GM23338 (cell line): Measurements from ENCODE around the gene POU2F3. TPM values are rescaled to one million over a fixed set of nuclear protein-coding genes. Genes with fewer than 3 reads are reported as not detected.

Source experiments
- ATAC-seq: fragments of 200-7000 bp; cut with Tn5 transposase; 3 replicates; pipeline ENCODE4 v1.9.1; 2020
- DNase-seq: peaks from one replicate; pipeline ENCODE4 v3.0.0-alpha.2; 2015; ENCODE audit warnings: low spot score
- H2AFZ ChIP-seq: fragments of 200-600 bp; sonication (generic); 2 replicates; pipeline ENCODE4 v1.8.0; 2016; ENCODE audit warnings: antibody characterized with exemption, mild to moderate bottlenecking, moderate library complexity
- H3F3A ChIP-seq: fragments of 200-600 bp; sonication (generic); replicated peaks from 2 replicates; pipeline ENCODE4 v1.8.0; 2017; ENCODE audit warnings: antibody characterized with exemption, mixed run types, low read depth
- H3K27ac ChIP-seq: fragments of 200-600 bp; sonication (generic); 2 replicates; pipeline ENCODE4 v1.6.1; 2016; ENCODE audit warnings: low read depth
- H3K27me3 ChIP-seq: fragments of 200-600 bp; sonication (generic); 2 replicates; pipeline ENCODE4 v1.8.0; 2016; ENCODE audit warnings: mild to moderate bottlenecking, mixed run types, moderate library complexity; ENCODE audit not compliant: insufficient read depth
- H3K36me3 ChIP-seq: fragments of 200-600 bp; sonication (generic); 2 replicates; pipeline ENCODE4 v1.8.0; 2016; ENCODE audit warnings: mild to moderate bottlenecking; ENCODE audit not compliant: insufficient read depth
- H3K4me1 ChIP-seq: fragments of 200-600 bp; sonication (generic); 2 replicates; pipeline ENCODE4 v1.8.0; 2016; ENCODE audit warnings: mild to moderate bottlenecking, moderate library complexity; ENCODE audit not compliant: insufficient read depth
- H3K4me2 ChIP-seq: fragments of 200-600 bp; sonication (generic); 2 replicates; pipeline ENCODE4 v1.7.1; 2017; ENCODE audit warnings: mixed run types
- H3K4me3 ChIP-seq: fragments of 200-600 bp; sonication (generic); 2 replicates; pipeline ENCODE4 v1.6.1; 2016; ENCODE audit warnings: mixed run types
- H3K79me2 ChIP-seq: fragments of 200-600 bp; sonication (generic); replicated peaks from 2 replicates; pipeline ENCODE4 v1.8.0; 2017; ENCODE audit warnings: mild to moderate bottlenecking; ENCODE audit not compliant: insufficient read depth
- H3K9me2 ChIP-seq: fragments of 200-600 bp; sonication (generic); 2 replicates; pipeline ENCODE4 v1.8.0; 2017; ENCODE audit not compliant: insufficient read depth
- H4K20me1 ChIP-seq: fragments of 200-600 bp; sonication (generic); replicated peaks from 2 replicates; pipeline ENCODE4 v1.8.0; 2017; ENCODE audit warnings: mild to moderate bottlenecking; ENCODE audit not compliant: insufficient read depth
- H3K27ac Mint-ChIP-seq: 2 replicates; pipeline ENCODE4 v1.8.0; 2020; ENCODE audit warnings: inconsistent platforms, mild to moderate bottlenecking, moderate library complexity, mixed read lengths
- H3K27me3 Mint-ChIP-seq: 3 replicates; pipeline ENCODE4 v1.8.0; 2022; ENCODE audit warnings: low read depth, mild to moderate bottlenecking, moderate library complexity, mixed read lengths, inconsistent platforms; ENCODE audit not compliant: insufficient read depth, poor library complexity
- H3K36me3 Mint-ChIP-seq: 3 replicates; pipeline ENCODE4 v1.8.0; 2021; ENCODE audit warnings: low read depth, mild to moderate bottlenecking, inconsistent platforms, moderate library complexity, mixed read lengths
- H3K4me1 Mint-ChIP-seq: 3 replicates; pipeline ENCODE4 v1.8.0; 2020; ENCODE audit warnings: mild to moderate bottlenecking, inconsistent platforms, mixed read lengths
- H3K4me3 Mint-ChIP-seq: 3 replicates; pipeline ENCODE4 v1.8.0; 2021; ENCODE audit warnings: moderate library complexity, mild to moderate bottlenecking, inconsistent platforms, mixed read lengths
- H3K9me3 Mint-ChIP-seq: 3 replicates; pipeline ENCODE4 v1.8.0; 2020; ENCODE audit warnings: moderate library complexity, mild to moderate bottlenecking, inconsistent platforms, mixed read lengths
- CREB1 ChIP-seq: fragments of 250-450 bp; sonication (Bioruptor Pico); IDR thresholded peaks from 2 replicates; pipeline ENCODE4 v1.5.0; 2020; ENCODE audit warnings: low read depth, mild to moderate bottlenecking, moderate library complexity
- EZH2 ChIP-seq: fragments of 200-600 bp; sonication (generic); IDR thresholded peaks from one replicate; pipeline ENCODE4 v1.8.0; 2017; ENCODE audit warnings: antibody characterized with exemption, mild to moderate bottlenecking, low read depth; ENCODE audit not compliant: unreplicated experiment
- JUNB ChIP-seq: IDR thresholded peaks from one replicate; pipeline ENCODE4 v1.6.1; 2016; ENCODE audit warnings: antibody characterized with exemption; ENCODE audit not compliant: unreplicated experiment
- NANOG ChIP-seq: IDR thresholded peaks from 2 replicates; pipeline ENCODE4 v1.6.1; 2016; ENCODE audit warnings: antibody characterized with exemption, borderline replicate concordance
- POLR2AphosphoS5 ChIP-seq: IDR thresholded peaks from 2 replicates; pipeline ENCODE4 v1.6.1; 2016; ENCODE audit warnings: antibody characterized with exemption, low read depth
- STAT1 ChIP-seq: IDR thresholded peaks from one replicate; pipeline ENCODE4 v1.6.1; 2016; ENCODE audit warnings: antibody characterized with exemption; ENCODE audit not compliant: unreplicated experiment
- ZNF114 ChIP-seq: fragments of 250-450 bp; sonication (Bioruptor Pico); IDR thresholded peaks from 2 replicates; pipeline ENCODE4 v1.5.0; 2020; ENCODE audit warnings: mild to moderate bottlenecking, moderate library complexity
- ZNF331 ChIP-seq: fragments of 250-450 bp; sonication (Bioruptor Pico); IDR thresholded peaks from 2 replicates; pipeline ENCODE4 v1.5.0; 2020; ENCODE audit warnings: low read depth, mild to moderate bottlenecking, moderate library complexity
- polyA plus RNA-seq: library from polyadenylated mRNA; unstranded; fragments of >200 nt; fragmentation: Nextera tagmentation; extraction: Ambion mirVana; gene quantifications from 2 replicates; pipeline ENCODE4 v1.2.1, GENCODE V29; 2016
- total RNA-seq: library from RNA; depleted of rRNA; stranded (reverse); fragments of >200 nt; shearing (Covaris generic); gene quantifications from 2 replicates; pipeline ENCODE4 v1.2.3, GENCODE V29; 2014
- TF ChIP-seq, protein P1 (sequence below): IDR thresholded peaks from one replicate; pipeline ENCODE4 v1.6.1; 2018; ENCODE audit warnings: antibody characterized with exemption; ENCODE audit not compliant: unreplicated experiment
- TF ChIP-seq, protein P2 (sequence below), 2 experiments: fragments of 200-600 bp in 1 of 2; sonication (generic) in 1 of 2; conservative IDR thresholded peaks; 2 replicates each; pipeline versions ENCODE4 v1.5.1 to v1.6.1; 2016 to 2017; ENCODE audit warnings: antibody characterized with exemption in 2 of 2, low read depth in 2 of 2, mild to moderate bottlenecking in 2 of 2, moderate library complexity in 1 of 2

The POU2F3 gene
- total and polyA plus RNA-seq, 2 experiments from 2014 or later: 0.45 to 0.79 TPM

DNA sequence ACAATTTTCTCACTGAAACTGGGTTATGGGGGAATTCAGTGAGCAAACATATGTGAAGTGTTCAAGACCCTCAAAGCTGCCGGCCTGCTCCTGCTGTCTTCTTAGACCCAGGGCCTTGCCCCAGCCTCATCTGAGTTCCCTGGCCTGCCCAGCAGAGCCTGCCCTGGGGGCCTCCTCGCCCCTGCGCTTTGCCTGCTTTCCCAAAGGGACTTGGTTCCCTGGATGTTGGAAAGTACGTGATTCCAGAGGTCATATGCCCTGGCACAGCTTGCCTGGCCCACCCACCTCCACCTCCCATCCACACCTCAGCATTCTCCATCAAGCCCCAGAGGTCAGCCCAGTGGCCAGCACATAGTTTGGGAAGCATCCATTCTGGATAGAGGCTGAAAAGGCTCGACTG lies 13.7 kb upstream of the POU2F3 start:
- no peak overlapping the region for H3K4me3 ChIP-seq
- TF ChIP-seq ZNF114 (CRISPR knock-in tag) (no peak), JUNB (no peak), NANOG (no peak), EZH2 (no peak)
- TF ChIP-seq, protein P1, sequence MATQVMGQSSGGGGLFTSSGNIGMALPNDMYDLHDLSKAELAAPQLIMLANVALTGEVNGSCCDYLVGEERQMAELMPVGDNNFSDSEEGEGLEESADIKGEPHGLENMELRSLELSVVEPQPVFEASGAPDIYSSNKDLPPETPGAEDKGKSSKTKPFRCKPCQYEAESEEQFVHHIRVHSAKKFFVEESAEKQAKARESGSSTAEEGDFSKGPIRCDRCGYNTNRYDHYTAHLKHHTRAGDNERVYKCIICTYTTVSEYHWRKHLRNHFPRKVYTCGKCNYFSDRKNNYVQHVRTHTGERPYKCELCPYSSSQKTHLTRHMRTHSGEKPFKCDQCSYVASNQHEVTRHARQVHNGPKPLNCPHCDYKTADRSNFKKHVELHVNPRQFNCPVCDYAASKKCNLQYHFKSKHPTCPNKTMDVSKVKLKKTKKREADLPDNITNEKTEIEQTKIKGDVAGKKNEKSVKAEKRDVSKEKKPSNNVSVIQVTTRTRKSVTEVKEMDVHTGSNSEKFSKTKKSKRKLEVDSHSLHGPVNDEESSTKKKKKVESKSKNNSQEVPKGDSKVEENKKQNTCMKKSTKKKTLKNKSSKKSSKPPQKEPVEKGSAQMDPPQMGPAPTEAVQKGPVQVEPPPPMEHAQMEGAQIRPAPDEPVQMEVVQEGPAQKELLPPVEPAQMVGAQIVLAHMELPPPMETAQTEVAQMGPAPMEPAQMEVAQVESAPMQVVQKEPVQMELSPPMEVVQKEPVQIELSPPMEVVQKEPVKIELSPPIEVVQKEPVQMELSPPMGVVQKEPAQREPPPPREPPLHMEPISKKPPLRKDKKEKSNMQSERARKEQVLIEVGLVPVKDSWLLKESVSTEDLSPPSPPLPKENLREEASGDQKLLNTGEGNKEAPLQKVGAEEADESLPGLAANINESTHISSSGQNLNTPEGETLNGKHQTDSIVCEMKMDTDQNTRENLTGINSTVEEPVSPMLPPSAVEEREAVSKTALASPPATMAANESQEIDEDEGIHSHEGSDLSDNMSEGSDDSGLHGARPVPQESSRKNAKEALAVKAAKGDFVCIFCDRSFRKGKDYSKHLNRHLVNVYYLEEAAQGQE: no peak
- no peaks in the 10 kb centered on the region for H4K20me1 ChIP-seq
- DNase-seq (no peak), ATAC-seq (no peak)
- H3K9me2 ChIP-seq: no peaks in the 10 kb centered on the region
- H3F3A ChIP-seq: no peaks in the 10 kb centered on the region
- no peaks in the 10 kb centered on the region for H3K36me3 Mint-ChIP-seq
- no peak overlapping the region for H2AFZ ChIP-seq
- H3K27ac ChIP-seq: no peak overlapping the region
- H3K27ac Mint-ChIP-seq: no peak overlapping the region
- no peaks in the 10 kb centered on the region for H3K9me3 Mint-ChIP-seq
- H3K4me2 ChIP-seq: no peak overlapping the region
- H3K27me3 ChIP-seq: no peaks in the 10 kb centered on the region
- H3K27me3 Mint-ChIP-seq: peaks cover 16% of the 10 kb centered on the region
- peaks cover 22% of the 10 kb centered on the region for H3K4me1 Mint-ChIP-seq
- no peaks in the 10 kb centered on the region for H3K36me3 ChIP-seq
- H3K79me2 ChIP-seq: no peaks in the 10 kb centered on the region
- H3K4me1 ChIP-seq: 0 out of 2 replicates have a peak, but pooled peaks cover 4% of the 10 kb centered on the region
- H3K4me3 Mint-ChIP-seq: no peak overlapping the region

DNA sequence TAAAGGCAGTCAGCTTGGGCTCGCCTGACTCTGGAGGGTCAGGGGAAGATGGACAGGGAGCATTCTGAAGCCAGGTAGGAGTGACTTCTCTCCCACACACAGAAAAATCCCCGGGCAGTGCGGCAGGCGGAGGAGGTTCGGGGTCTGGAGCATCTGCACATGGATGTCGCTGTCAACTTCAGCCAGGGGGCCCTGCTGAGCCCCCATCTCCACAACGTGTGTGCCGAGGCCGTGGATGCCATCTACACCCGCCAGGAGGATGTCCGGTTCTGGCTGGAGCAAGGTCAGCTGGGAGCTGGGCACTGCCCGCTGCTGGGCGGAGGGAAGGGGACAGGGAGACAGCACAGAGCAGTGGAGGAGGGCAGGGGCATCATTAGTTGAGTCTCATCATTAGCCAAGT lies 13.2 kb upstream of the POU2F3 start:
- Mint-ChIP-seq H3K4me3 (no peak overlapping the region), H3K27ac (no peak overlapping the region), H3K36me3 (no peaks in the 10 kb centered on the region), H3K9me3 (no peaks in the 10 kb centered on the region), H3K27me3 (peaks cover 16% of the 10 kb centered on the region), H3K4me1 (peaks cover 22% of the 10 kb centered on the region)
- Histone ChIP-seq H4K20me1 (no peaks in the 10 kb centered on the region), H3K4me3 (no peak overlapping the region), H3K36me3 (no peaks in the 10 kb centered on the region), H3F3A (no peaks in the 10 kb centered on the region), H2AFZ (no peak overlapping the region), H3K4me1 (0 out of 2 replicates have a peak, but pooled peaks cover 4% of the 10 kb centered on the region), H3K27ac (no peak overlapping the region), H3K9me2 (no peaks in the 10 kb centered on the region), H3K4me2 (no peak overlapping the region), H3K27me3 (no peaks in the 10 kb centered on the region), H3K79me2 (no peaks in the 10 kb centered on the region)
- no peak for DNase-seq
- no peak for ATAC-seq
- TF ChIP-seq CREB1 (CRISPR knock-in tag) (no peak), EZH2 (no peak), ZNF331 (CRISPR knock-in tag) (no peak), JUNB (no peak), POLR2AphosphoS5 (no peak), STAT1 (no peak)
- TF ChIP-seq, protein P2, sequence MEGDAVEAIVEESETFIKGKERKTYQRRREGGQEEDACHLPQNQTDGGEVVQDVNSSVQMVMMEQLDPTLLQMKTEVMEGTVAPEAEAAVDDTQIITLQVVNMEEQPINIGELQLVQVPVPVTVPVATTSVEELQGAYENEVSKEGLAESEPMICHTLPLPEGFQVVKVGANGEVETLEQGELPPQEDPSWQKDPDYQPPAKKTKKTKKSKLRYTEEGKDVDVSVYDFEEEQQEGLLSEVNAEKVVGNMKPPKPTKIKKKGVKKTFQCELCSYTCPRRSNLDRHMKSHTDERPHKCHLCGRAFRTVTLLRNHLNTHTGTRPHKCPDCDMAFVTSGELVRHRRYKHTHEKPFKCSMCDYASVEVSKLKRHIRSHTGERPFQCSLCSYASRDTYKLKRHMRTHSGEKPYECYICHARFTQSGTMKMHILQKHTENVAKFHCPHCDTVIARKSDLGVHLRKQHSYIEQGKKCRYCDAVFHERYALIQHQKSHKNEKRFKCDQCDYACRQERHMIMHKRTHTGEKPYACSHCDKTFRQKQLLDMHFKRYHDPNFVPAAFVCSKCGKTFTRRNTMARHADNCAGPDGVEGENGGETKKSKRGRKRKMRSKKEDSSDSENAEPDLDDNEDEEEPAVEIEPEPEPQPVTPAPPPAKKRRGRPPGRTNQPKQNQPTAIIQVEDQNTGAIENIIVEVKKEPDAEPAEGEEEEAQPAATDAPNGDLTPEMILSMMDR (conservative IDR thresholded peaks at IDR 0.05; ENCODE audit: low read depth in 2 of 2): peak in 1 of 2 experiments; percentile 37; a peak in 2 of 4 replicates
